HG03097 (cell line): ENCODE measurements around the gene CD79B.

ENCODE experiments used
- ATAC-seq: cut with Tn5 transposase; IDR thresholded peaks from one replicate; pipeline ENCODE4 v1.9.1; 2021; ENCODE audit not compliant: unreplicated experiment, low FRiP score

Gene CD79B

DNA sequence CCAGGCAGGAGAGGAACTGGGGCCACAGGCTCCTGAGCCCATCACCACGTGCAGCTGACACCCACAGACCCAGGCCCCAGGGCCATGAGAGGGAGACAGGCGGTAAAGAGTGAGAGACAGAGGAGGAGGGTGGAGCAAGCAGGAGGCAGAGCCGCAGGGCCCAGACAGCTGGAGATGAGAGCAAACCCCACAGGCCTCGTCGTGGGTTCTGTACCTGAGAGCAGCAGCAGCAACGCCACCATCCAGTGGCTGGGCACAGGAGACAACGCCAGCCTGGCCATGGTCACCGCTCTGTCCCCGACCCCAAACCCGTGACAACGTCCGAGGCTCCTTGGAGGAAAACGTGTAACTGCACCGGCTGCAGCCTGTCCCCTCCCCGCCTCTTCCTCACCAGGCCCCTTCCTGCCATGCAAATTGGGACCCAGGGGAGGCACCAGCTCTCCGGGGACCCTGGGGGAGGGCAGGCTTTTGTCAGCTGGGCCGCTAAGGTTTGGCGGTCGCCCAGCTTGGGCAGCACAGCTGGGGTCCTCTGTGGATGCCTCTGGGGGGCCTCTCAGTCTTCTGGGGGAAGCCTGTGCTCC lies at the start of gene CD79B:
TSS of gene CD79B (minus strand) at position 351 of the 581 bp plus-strand sequence. CDS start at position 281, 70 bp downstream.
- ATAC-seq: peak; percentile 72

DNA sequence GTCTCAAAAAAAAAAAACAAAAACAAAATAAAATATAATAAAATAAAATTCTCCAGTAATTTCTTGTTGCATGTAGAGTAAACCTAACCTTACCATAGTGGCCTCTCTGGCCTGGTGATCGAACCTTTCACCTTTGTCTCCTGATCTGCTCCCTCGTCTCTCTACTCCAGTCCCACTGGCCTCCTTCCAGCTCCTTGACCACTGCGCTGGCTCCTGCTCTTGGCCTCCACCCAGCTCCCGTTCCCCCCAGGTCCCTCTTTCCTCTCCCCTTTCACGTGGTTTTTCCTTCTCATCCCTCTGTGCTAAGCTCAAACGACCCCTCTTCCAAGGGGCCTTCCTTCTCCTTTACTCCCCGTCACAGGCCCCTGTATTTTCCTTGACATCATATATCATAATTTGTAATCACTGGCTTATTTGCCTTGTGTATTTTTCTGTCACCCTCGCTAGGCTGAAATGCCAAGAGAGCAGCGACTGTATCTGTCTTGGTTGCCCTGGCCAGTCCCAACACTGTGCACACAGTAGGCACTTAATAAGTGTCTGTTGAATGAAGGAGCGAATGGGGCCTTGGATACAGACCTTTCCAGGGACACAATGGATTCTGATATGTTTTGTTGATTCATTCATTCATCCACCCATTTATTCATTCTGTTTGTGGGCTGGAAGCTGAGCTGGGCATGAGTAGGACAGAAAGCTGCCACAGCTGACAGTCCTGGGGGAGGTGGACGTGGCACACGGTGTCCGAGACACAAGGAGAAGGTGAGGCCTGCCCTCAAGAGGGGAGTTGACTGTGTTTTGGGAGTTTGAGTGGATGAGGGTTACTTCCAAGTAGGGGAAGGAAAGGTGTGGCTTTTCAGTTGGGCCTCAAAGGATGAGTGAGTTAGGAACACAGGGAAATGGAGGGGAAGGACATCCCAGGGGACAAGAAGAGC lies 46.4 kb upstream of the CD79B start:
- no peak for ATAC-seq

DNA sequence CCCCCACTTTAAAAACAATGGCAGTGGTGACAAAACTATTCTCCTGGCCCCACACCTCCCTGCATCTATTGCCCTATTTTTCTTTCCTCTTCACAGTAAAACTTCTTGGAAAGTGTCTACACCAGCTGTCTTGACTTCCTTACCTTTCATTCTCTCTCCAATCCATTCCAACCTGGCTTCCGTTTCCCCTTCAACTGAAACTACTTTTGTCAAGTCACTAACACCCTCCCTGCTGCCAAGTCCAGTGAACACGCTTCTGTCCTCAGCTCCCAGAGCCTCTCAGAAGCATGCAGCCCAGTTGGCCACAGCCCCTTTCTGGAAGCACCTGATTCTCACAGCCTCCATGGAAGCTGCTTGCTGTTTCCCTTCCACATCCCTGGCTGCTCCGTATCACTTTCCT lies 44.6 kb upstream of the CD79B start:
- ATAC-seq: no peak

DNA sequence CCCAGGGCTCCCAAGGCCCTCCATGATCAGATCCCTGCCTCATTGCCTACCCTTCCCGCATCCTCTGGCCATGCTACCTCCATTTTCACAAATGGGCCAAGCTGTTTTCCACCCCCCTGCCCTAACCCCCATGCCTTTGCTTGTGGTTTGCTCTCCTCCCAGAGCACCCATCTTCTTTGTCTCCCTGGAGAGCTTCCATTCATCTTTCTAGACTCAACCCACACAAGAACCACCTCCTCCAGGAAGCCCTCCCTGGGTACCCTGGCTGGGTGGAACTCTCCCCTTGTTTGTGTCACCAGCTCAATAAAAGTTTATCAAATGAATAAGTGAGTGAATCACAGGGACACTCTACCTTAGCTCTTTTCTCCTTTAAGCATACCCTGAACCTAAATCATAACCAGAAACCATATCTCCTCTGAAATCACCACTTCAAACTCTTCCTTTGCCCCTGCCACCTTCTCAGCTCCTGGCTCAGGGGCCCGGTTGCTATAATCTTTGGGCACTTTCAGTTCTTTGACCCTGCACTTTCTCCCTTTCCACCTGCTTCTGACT lies 43.5 kb upstream of the CD79B start:
- no peak for ATAC-seq

DNA sequence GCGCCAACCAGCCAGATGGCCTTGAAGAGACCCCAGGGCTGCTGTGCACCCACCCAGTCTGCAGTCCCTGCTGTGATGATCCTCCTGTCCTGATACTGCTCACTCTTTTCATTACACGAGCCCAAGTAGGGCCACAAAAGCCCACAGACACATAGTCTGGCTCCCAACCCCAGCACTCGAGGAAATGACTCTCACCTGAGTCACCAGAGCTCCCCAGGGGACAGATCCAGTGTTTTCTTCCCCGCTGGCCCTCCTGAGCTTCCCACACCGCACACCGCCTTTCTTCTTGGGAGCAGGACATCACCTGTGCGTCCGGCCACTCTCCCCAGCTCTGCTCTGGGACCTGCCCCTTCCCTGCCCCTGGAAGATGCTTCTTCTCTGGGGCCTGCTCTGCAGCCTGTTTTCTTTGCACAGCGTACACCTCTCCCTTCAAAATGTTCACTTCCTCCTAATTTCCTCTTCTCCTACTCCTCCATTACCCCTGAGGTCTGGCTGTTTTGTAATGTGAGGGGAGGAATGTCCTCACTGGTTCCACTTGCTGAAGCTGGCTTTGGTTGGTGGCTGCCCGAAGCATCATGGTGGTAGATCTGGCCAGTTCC lies 42.6 kb upstream of the CD79B start:
- ATAC-seq: no peak

DNA sequence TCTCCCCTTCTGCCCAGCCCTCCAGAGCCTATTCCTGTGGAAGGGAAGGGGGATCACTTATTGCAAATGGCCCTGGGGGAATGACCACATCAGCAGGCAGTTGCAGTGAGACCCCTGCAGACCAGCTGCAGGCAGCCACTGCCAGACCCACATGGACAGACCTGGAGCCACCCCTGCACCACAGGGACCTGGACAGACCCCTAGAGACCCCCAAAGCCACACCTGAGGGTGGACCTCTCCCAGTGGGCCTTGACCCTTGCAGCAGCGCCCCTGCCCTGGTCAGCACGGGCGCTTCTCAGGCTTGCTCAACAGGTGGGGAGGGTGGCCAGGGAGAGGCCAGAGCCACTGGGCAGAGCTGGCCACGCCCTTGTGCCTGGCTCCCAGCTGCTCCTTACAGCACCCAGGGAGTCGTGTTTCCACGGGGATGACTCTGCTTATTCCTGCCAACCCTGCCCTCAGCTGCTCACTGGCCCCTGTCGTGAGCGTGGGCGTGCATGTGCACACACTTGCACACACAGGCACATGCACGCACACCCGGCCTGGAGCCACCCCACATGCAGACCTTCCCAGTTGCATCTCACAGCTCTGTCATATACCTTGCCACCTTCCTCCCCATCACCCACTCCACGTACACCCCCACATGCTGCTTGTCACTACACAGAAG lies 41.9 kb upstream of the CD79B start:
- ATAC-seq: no peak

DNA sequence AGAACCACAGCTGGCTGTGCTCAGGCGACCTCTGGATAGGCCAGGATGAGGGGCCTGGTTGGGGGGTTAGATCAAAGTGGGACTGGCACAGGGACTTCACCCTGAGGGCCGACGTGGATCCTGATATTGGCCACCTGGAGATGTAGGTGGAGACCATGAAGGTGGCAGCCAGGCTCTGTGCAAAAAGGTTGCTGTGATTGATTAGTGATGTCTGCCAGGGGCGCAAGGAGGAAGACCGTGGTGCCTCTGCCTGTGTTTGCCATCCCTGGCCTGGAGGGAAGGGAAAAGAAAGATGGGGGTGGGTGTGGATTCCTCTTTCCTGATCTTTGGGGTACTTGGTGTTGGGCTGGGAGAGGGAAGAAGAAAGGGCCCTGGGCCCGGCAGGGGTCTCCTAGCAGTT lies 41.1 kb upstream of the CD79B start:
- no peak for ATAC-seq

DNA sequence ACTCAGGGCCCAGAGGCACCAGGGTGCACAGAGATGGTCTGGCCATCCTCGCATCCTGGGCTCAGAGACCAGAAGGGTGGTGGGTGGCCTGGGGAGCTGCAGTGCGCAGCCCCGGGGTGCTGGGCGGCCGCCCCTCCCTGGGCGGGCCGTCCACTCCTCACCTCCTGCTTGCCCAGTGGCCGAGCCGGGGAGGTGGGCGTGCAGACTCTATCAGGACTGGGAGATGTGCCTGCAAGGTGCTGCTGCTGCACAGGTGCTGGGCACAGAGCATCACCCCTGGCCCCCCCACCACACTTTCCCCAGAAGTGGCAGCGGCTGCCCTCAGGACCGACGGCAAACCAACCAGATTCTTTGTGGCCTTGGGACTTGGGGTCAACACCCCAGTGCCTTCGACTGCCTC lies 40.7 kb upstream of the CD79B start, which contains the start of gene SCN4A:
TSS of gene SCN4A (minus strand) at position 123 of the 400 bp plus-strand sequence. CDS start at position 46, 77 bp downstream.
- ATAC-seq: no peak

DNA sequence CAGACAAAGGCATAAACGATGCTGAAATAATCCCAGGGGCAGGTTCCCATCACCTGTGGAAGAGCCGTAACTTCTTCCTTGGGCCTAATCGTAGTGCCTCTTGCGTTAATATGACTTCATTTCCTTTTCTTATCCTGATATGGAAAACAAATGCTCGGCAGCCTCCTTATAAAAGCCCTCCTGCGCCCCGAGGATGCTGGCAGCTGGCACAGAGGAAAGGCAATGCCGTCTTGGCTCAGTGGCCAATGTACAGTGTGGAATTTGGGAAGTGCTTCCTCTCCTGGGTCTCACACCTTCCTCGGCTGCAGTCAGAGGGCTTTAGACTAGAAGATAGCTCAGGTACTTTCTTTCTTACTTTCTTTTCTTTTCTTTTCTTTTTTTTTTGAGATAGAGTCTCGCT lies 37.1 kb upstream of the CD79B start:
- ATAC-seq: no peak

DNA sequence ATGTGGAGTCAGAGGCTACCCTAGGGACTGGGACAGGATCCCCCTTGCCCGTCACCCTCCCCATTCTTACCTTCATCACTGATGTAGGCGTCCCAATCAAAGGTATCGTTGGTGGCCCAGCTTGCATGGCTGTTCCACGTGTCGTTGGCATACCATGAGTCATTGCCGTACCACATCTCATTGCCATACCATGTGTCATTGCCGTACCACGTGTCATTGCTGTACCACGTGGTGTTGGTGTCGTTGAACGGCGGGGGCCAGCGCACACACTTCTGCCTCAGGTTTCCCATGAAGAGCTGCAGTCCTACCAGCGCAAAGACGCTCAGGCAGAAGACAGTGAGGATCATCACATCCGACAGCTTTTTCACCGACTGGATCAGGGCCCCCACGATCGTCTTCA lies 35.8 kb upstream of the CD79B start:
- no peak for ATAC-seq

DNA sequence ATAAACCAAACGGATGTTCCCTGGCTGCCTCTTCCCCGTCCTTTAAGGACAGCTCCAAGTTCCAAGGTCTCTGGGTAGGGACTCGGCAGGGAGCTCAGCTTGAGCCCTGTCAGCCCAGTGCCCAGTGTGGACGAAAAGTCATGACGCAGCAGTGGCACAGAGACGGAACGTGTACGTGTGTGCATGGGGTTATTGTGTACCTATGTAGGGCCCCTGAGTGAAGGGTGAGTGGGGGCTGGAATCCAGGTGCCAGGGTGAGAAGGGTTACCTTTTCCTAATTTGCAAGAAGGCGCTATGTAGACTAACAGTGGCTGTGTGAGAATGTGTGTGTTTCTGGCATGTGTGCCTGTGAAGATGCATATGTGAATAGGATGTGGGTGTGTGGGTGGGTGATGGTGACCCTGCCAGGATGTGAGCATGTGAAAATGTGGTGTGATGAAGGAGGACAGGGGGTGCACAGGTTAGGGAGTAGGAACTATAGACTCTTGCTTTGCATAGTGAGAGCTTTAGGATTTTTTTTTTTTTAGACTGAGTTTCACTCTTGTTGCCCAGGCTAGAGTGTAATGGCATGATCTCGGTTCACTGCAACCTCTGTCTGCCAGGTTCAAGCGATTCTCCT lies 34.6 kb upstream of the CD79B start:
- peak; percentile 72 for ATAC-seq

DNA sequence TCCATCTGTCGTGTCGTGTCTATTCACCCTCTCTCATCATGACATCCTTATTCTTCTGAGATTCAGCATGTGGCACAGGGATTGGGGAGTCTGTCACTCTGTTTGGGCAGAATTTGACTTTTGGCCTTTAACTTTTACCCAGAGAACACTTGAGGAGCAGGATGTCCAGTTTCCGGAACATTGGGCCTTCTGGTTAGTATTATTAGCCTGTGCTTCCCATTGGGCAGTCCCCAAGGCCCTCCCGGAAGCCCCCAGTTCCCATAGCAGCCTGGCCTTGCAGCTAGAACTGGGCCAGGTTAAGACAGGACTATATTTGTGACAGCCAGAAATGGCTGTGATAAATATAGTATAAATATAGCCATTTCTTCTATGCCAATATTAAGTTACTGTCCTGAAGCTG lies 31.0 kb upstream of the CD79B start:
- no peak for ATAC-seq

DNA sequence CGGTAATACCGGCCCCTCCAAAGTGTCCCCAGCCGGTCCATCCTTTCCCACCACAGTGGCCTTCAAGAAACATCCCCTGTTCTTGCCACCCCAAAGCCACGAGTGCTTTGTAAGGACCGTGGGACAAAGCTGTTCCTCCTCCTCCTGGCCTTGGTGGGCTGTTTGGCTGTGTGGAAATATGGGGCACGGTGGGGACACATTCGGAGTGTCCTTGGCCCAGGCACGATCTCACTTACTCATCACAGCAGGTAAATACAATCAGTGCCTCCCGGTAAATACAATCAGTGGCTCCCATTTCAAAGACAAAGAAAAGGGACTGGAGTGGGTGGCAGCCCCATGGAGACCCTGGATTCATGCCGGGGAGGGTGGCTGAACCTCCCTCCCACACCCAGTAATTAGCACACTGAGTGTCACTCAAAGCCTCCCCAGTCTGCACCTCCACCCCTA lies 30.2 kb upstream of the CD79B start:
- no peak for ATAC-seq

DNA sequence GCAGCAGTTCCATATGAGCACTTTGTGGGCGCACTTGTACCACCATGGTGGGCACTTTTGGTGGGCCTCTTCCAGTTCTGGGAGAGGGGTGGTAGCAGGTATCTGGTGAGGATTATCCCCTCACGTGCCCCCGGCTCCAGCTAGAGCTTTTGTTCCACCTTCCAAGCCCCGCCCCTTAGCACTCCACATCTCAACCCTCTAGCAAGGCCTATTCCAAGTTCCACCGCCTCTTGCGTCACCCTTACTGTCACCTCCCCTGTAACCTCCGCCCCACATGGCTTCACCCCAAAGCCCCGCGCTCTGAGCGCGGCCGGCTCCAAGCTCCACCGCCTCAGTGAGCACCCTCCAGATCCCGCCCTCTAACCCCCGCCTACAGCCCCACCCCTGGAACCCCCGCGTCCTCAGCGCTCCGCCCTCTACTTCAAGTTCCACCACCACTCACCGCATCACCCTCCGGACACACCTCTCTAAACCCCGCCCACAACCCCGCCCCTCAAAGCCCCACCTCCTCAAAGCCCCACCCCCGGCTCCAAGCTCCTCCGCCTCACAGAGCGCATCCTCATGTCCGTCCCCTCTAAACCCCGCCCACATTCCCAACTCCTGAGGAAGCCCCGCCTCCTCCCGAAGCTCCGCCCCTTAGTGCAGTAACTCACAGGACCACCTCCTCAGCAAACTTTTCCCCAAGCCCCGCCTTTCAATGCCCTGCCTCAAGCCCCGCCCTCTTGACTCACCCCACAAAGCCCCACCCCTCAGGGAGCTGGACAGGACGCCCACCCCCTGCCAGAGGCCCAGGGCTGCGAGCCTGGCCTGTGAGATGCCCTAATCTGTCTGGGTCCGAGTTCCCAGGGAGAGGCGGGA lies 29.5 kb upstream of the CD79B start:
- no peak for ATAC-seq

DNA sequence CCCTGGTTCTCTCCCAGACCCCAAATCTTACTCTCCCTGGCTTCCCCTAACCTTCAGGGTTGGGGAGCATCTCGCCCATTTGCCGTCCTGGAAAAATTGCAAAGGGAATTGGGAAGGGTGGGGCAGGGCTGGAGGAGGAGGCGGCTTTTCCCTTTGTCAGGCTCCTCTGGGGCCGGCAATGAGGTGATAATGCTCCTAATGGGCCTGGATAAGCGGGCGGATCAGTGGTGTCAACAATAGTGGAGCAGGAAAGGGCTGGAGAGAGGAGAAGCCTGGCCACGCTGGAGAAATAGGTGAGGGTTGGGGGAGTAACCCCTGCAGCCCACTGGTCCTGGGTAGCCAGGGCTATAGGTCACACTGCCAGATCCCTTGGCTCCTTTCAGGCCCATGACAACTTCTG lies 28.3 kb upstream of the CD79B start:
- no peak for ATAC-seq

DNA sequence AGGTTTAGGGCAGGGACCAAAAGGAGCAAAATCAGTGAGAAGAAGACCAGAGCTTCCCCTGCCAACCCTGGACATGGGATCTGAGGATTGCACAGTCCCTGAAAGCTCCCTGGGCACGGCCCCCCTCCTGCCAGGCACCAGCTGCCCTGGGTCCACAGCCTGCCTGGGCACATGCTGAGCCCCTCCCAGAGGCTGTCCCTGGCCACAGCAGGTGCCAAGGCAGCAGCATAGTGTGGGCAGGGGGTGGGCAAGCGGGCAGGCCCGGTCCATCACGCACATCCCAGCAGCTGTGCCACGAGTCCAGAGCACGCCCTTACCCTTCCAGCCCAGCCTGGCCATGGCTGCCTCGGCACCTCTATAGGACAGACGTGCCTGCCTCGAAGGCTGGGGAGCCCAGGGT lies 27.9 kb upstream of the CD79B start:
- no peak for ATAC-seq

DNA sequence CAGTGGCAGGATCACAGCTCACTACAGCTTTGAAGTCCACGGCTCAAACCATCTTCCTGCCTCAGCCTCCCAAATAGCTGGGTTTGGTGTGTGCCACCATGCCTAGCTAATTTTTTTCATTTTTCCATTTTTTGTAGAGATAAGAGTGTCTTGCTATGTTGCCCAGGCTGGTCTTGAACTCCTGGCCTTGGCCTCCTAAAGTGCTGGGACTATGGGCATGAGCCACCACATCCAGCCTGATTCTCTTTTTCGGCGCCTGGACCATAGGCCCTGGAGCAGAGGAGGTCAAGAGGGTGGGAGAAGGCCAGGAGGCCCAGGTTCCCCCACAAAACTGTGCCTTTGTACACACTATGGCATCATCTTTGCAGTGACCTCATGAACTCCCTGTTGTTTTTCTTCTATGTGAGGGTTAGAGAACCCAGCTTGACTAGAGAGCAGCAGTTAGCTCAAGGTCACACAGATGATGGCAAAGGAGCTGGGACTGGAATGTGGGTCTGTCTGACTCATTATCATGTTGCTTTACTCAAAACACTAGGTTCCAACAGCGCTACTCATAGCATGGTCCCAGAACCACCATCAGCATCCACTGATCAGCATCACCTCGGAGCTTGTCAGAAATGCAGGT lies 24.3 kb upstream of the CD79B start:
- ATAC-seq: no peak

DNA sequence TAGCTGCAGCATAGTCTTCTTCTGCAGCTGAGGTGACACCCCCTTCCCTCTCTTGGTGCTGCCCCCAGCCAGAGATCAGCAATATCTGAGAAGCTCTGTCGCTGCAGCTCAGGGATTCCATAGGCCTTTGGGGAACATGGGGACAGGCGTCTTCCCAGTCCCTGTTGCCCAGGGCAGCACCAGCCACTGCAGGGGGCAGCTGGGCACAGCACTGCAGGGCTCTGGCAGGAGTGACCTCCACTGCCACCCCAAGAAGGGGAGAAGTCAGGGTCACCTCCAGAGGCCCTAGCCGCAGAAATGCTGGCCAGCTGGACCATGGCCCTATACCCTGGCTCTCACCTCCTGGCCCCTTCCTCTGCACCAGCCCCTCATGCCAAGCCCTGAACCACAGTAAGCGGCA lies 23.7 kb upstream of the CD79B start:
- no peak for ATAC-seq

DNA sequence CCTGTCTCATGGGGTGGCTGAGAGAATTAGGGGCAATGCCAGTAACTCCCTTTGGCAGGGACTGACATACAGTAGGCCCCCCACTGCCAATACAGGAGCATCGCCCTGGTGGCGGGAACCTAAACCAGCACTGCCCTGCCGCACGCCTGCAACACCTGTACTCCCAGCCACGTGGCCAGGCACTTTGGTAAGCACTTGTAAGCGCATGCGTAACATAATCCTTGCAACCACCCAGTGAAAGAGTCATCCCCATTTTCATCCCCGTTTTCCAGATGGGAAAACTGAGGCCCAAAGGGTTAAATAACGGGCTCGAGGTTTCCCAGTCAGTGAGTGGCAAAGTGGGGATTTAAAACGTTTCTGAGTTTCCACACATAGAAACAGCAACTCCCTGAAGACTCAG lies 23.1 kb upstream of the CD79B start:
- no peak for ATAC-seq
